Activated CD4-positive, alpha-beta T cell treated with anti-CD3 and anti-CD28 coated beads, Interleukin-2, Interleukin-4, amounts not matched to agents 100 ng/mL and 50 ng/mL, durations not matched to agents 16 hours and 8 hours (primary cell): Measurements from ENCODE around the gene NDUFAF8.
A peak's percentile ranks its signal among the peaks of the same experiment; 100 is the strongest.

Experiments used
- DNase-seq: peaks from one replicate; pipeline ENCODE4 v3.0.0-alpha.2; 2020; ENCODE audit warnings: low spot score

The NDUFAF8 gene

GRCh38 chr17:81238815-81239713, at the start of gene NDUFAF8, which contains the start of gene TEPSIN:
Gene NDUFAF8, plus strand, starts transcription at chr17:81239318. Its CDS starts 46 bp downstream, at chr17:81239364.
Gene TEPSIN, minus strand, starts transcription at chr17:81239055. Its CDS starts 22 bp downstream, at chr17:81239033.
- DNase-seq = peak; percentile 98

- DNase-seq = no peak
Measured at GRCh38 chr17:81189670-81190530, 49.2 kb upstream of the NDUFAF8 start.

- no peak for DNase-seq
Measured at GRCh38 chr17:81190591-81190990, 48.5 kb upstream of the NDUFAF8 start.

- no peak for DNase-seq
Measured at GRCh38 chr17:81191116-81191515, 48.0 kb upstream of the NDUFAF8 start.

GRCh38 chr17:81191646-81192045, 47.5 kb upstream of the NDUFAF8 start:
- no peak for DNase-seq

GRCh38 chr17:81192386-81193050, 46.6 kb upstream of the NDUFAF8 start:
- no peak for DNase-seq

- DNase-seq = no peak
Measured at GRCh38 chr17:81193051-81193410, 46.1 kb upstream of the NDUFAF8 start.

GRCh38 chr17:81193470-81194224, 45.5 kb upstream of the NDUFAF8 start:
- DNase-seq = no peak

- no peak for DNase-seq
Measured at GRCh38 chr17:81194225-81194760, 44.8 kb upstream of the NDUFAF8 start.

GRCh38 chr17:81194941-81195901, 43.9 kb upstream of the NDUFAF8 start:
- no peak for DNase-seq

- no peak for DNase-seq
Measured at GRCh38 chr17:81195941-81196495, 43.1 kb upstream of the NDUFAF8 start.

GRCh38 chr17:81196505-81197408, 42.4 kb upstream of the NDUFAF8 start:
- DNase-seq = no peak

- DNase-seq = no peak
Measured at GRCh38 chr17:81197409-81197795, 41.7 kb upstream of the NDUFAF8 start.

- no peak for DNase-seq
Measured at GRCh38 chr17:81197831-81198490, 41.2 kb upstream of the NDUFAF8 start.

GRCh38 chr17:81198826-81199481, 40.2 kb upstream of the NDUFAF8 start:
- DNase-seq = no peak

GRCh38 chr17:81199482-81199830, 39.7 kb upstream of the NDUFAF8 start:
- DNase-seq = no peak

GRCh38 chr17:81200201-81200600, 38.9 kb upstream of the NDUFAF8 start:
- no peak for DNase-seq
